Hypothalamus (tissue), 51 donors: ENCODE data around the gene RPS2.

Source experiments
- DNase-seq, 51 donors: peaks; one replicate each; lab custom pipeline; 2025; lab: John Stamatoyannopoulos, UW

The RPS2 gene

DNA sequence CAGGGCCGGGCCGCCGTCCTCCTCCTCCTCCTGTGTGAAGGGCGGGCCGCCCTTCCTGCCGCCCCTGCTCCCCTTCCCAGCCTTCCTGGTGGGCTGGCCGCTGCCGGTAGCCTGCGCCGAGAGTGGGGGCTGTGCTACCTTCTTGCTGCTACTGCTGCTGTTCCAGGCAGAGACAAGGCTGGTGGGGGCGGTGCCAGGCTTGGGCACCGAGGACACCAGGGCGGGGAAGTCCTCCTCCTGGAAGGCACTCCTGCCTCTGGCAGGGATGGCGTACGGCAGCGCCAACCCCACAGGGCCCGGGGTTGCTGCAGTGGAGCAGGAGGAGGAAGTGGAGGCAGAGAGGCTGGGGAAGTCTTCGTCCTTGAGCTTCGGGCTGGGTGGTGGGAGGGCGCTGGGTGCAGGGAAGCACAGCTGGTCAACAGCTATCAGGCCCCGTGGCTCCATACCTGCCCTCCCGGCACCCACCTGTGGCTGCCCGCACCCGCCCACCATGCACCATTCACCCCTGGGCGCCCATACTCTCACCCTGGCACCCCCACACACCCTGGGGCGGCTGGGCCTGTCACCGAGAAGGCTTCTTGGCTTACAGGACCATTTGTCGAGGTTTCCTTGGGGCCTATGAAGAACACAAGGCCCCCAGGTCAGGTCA lies 35.4 kb upstream of the RPS2 start:
- DNase-seq = no peak

DNA sequence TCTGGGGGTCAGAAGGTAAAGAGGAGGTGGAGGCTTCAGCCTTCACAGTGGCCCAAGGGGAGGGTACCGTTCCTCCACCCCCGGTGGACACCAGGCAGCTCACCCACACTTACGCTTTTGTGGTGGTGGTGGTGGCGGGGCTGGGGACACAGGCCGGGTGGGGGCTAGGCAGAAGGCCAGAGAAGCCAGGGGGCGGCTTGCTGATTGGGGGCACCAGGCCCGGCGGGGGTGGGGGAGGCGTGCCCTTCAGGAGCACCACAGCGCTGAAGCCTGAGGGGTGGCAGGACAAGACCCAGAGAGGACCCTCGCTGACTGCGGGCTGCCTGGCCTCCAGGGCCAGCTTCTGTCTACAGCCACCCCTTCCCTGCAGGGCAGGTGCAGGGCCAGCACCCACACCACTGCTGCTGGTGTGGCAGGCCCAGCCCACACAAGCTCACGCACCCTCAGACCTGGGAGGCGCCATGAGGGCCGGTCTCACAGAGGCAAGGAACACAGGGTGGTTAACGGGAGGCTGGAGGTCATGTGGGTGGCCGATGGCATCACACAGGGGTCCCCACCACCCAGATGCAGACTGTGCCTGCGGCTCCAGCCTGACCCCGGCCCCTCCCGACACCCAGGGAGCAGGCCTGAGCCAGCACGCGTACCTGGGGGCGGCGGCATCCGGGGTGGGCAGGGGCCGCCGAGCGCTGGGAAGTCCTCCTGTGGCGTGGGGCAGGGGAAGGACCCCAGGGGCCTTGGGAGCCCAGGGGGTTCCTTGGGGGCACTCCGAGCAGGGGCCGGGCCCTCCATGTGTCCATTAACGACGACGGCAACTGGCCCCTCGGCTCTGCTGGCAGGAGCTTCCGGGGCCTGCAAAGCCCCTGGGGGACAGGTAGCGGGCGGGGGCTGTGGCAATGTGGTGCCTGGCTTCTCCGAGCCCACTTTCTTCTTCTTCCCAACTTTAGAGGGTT lies 34.5 kb upstream of the RPS2 start:
- no peak for DNase-seq

DNA sequence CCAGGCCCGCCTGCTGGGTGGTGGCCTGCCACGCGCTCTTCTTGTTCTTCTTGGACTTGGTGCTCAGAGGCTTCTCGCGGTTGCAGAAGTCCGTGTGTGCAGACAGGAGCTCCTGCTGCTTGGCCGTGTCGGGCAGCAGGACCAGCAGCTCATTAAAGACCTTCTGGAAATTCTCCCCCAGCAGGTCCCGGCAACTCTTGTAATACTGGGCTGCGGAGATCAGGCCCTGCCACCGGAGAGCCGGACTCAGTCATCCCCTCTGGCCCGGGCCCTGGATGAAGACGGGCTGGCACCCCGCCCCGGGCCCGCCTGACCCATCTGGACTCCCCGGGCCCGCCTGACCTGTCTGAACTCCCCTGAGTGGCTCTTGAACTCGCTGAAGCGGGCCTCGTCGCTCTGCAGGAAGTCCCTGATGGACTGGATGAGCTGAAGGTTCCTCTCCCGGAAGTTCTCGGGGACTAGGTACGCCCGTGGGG lies 33.8 kb upstream of the RPS2 start:
- DNase-seq = no peak

DNA sequence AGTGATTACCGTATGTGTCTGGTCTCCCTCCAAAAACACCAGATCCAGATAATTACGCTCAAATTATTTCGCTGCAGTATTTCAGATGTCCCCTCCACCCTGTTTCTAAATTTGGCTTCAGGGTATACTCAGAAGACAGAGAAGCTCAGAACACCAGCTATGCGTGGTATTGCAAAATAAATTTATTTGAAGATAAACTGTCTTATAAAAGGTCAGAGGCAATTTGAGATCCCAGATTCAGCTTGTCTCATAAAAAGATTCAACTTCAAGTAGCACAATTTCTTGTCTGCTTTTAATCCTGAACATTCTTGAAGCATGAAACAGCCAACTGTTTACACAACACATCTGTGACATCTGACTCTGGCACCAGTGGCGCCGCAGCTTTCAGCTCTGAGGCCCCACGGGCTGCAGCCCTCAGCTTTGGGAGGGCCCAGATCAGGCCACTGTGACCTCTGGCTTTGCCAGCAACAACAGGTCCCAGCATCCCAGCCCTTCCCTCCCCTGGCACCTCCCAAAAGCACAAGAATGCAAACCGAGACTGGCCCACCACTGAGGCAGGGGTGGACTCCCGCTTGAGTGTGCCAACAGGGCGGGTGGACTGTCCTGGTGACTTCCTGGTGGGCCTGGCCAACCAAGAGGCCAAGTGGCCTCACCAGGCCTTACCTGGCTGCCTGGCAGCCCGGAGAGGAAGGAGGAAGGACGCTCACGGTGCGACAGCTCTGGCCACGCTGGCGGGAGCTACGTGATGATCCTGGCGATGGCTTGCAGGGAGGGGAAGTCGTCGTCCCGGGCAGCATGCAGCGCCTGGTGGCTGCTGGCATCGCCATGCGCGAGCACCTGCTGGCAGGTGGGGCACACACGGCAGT lies 33.1 kb upstream of the RPS2 start:
- DNase-seq = no peak

DNA sequence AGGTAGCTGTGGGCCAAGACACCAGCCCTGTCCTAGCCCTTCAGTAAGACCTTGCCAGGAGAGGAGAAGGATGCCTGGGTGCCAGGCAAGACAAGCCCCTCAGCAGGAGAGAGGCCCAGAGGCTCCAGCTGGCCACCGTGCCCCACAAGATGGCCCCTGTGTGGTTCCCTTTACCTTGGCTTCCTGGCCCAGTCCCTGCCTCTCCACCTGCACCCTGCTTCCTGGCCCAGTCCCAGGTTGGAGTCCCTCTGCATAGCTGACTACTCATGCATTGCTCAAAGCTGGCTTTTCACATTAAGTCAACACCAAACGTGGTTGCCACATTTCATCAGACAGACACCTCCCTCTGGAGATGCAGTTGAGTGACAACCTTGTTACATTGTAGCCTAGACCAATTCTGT lies 29.1 kb upstream of the RPS2 start:
- DNase-seq = no peak

DNA sequence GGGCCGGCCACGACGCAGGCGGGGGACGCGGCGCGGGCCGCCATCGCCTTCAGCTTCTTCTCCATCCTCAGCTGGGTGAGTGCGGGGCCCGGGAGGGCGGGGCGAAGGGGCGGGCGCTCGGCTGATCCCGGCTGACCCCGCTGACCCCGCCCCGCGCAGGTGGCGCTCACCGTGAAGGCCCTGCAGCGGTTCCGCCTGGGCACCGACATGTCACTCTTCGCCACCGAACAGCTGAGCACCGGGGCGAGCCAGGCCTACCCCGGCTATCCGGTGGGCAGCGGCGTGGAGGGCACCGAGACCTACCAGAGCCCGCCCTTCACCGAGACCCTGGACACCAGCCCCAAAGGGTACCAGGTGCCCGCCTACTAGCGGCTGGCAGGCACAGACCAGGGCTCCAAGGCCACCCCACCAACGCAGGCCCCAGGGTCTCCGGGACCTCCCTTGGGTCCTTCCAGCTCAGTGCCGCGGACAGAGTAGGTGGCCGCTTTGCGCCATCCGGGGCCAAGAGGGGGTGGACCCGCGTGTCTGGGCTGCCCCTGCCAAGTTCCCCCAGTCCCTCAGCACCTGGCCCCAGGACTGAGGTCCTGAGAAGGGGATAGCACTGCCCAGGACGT lies 28.2 kb upstream of the RPS2 start:
- DNase-seq = no peak

DNA sequence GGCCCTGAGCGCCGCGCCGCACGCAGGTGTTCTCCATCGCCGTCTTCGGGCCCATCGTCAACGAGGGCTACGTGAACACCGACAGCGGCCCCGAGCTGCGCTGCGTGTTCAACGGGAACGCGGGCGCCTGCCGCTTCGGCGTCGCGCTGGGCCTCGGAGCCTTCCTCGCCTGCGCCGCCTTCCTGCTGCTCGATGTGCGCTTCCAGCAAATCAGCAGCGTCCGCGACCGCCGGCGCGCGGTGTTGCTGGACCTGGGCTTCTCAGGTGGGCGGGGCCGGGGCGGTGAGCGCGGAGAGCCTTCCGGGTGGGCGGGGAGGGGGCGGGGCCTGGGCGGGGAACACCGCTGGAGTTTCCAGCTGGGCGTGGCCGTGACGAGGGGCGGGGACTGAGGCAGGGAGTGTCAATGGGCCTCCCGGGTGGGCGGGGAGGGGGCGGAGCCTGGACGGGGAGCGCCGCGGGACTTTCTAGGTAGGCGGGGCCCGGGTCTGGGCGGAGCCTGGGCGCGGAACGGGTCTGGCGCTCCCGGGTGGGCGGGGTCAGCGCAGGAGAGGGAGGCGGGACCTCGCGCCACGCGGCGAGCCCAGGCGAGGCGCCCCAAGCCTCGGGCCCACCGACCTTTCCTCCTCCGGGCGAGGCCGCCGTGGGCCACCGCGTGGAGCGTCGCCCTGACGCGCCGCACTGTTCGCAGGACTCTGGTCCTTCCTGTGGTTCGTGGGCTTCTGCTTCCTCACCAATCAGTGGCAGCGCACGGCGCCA lies 27.5 kb upstream of the RPS2 start:
- peak in 50 of 51 donors; percentile 18 to 92 (median 80) for DNase-seq

DNA sequence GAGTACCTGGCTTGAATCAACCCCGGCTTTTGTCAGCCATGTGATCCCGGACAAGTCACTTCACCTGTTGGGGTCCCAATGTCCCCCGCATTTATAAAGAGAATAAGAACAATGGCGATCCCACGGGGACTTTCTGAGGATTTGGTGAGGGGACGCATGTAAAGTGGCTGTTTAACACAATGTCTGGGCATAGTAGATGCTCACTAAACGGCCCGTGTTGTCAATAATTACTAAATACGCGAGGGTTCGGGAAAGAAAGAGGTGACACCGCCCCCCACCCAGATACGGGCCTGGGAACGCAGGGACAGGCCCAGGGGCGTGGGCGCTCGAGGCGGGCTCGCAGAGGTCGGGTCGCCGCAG lies 26.9 kb upstream of the RPS2 start:
- no peak for DNase-seq

DNA sequence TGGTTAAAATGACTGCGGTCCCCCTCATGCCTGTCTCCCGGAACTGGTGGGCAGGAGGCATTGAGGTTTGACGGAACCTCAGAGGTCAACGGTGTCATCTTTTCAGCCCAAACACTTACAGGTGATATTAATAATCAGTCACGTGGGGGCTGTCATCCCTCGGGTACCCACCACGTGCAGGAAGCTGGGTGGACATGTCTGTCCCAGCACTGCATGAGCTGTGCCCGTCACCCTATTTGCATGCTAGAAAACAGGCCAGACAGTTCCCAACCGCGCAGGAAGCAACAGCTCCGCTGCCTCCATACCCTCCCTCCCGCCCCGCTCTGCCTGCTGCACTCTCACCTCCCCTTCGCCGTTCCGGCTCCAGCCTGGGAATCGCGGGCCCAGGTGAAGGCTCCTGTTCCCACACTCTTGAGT lies 26.5 kb upstream of the RPS2 start:
- DNase-seq = peak in 1 of 51 donors; percentile 13

DNA sequence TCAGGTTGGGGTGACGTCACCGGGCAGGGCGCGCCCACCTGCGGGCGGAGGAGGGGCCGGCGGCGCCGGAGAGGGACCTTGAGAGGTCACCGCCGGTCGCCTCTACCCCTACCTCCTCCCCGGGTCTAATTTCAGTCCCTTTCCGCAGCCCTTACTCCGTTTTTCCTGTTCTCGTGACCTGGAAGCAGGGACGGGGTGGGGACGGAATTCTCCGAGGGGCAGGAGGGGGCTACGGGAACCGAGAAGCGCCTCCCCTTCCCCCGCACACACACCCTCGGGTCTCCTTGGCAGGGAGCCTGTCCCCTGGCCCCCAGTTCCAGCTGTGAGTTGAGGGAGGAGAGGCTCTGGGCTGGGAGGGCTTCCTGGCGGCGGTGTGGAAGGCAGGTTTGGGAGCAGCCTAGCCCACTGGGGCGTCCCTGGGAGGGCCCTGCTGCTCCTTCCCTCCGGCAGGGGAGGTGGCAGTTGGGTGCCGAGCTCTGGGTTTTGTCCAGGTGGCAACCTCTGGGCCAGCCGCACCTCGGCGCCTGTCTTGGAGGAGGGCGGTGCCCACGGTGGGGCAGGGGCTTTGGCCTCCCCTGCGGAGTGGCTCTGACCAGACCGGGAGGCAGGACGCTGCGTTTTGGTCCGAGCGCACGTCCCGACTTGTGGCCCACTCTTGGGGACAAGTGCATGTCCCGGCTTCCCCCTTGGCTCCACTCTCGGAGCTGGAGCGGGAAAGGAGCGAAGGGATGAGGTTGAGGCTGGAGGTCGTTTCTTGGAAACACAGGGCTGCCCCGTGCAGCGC lies 25.9 kb upstream of the RPS2 start:
- peak in 1 of 51 donors; percentile 23 for DNase-seq

DNA sequence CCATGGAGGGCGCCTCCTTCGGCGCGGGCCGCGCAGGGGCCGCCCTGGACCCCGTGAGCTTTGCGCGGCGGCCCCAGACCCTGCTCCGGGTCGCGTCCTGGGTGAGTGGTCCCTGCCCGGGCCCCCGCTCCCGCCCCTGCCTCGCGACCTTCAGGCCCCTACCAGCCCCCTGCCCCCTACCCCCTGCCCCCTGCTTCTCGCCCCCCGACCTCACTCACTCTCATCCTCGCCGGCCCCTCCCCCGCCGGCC lies 25.4 kb upstream of the RPS2 start:
- DNase-seq = no peak

DNA sequence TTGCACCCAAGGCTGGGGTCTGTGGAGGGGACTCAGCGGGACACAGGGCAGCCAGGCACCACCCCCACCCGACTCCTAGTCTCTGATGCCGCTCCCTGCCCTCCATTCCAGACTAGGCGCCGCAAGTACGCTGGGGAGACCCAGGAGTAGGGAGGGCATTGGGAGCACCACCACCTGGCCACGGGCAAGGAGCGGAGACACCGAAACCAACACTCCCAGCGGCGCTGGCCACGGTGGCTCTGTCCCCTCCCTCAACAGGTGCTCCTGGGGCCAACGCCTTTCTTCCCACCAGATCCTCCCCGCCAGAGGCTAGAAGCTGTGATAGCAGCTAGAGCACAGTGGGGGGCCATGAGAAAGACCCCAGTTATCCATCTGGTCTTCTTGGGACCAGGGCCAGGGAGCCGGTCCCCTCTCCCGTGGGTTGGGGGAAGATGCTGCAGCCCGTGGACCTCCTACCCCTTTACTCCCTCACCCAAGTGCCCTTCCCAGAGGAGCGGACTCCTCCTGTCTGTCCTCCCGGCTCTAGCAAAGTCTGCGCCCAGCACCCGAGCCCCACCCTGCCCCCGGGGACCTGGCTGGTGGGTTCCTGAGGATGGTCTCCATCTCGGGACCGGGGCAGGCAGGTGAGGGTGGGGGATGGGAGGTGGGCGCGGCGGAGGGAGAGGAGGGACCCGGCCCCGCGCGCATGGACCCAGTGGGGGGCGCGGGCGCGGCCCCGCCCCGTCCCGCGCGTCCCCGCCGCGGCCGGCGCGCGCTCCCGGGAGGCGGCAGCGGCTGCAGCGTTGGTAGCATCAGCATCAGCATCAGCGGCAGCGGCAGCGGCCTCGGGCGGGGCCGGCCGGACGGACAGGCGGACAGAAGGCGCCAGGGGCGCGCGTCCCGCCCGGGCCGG lies 24.8 kb upstream of the RPS2 start, which contains the start of gene SYNGR3:
SYNGR3 (plus strand) TSS at position 762 of the 892 bp plus-strand sequence. CDS start 133 bp downstream, outside the sequence.
- no peak for DNase-seq

DNA sequence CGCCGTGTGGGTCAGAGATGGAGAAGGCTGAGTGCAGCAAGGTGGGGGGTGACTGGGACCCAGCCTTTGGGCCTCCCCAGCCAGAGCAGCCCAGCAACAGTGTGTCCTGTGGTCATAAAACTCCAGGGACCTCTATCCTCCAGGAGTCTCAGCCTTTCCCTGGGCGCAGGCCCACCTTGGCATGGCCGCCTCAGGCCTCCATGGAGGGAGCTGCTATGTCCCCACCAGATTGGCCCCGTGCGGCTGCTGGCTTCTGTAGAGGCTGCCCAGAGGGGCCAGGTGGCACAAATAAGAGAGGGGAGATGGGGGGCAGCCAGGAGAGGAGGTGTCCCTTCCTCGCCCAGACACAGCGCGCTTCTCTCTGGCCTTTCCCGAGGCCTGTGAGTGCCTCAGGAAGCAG lies 22.6 kb upstream of the RPS2 start:
- no peak for DNase-seq

DNA sequence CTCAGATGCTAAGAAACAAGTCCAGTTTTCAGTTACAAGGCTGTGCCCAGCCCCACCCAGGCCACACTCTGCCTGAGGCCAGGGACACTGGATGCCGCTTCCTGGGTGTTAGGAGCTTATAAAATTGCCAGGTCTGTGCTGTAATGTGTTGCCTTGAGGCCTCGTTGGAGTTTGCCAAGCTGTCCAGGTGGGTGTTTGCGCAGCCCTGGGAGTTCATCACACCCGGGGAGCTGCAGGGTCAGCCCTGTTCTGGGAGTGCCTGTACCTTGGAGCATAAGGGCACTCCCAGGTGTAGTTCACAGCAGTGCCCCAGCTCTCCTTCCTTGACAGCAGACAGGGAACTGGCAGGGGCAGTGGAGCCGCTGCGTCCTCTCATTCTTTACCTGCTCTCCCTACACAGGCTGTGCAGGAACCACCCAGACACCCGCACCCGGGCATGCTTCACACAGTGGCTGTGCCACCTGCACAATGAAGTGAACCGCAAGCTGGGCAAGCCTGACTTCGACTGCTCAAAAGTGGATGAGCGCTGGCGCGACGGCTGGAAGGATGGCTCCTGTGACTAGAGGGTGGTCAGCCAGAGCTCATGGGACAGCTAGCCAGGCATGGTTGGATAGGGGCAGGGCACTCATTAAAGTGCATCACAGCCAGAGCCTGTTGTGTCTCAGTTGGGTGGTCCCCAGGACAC lies 21.0 kb upstream of the RPS2 start:
- DNase-seq = no peak

DNA sequence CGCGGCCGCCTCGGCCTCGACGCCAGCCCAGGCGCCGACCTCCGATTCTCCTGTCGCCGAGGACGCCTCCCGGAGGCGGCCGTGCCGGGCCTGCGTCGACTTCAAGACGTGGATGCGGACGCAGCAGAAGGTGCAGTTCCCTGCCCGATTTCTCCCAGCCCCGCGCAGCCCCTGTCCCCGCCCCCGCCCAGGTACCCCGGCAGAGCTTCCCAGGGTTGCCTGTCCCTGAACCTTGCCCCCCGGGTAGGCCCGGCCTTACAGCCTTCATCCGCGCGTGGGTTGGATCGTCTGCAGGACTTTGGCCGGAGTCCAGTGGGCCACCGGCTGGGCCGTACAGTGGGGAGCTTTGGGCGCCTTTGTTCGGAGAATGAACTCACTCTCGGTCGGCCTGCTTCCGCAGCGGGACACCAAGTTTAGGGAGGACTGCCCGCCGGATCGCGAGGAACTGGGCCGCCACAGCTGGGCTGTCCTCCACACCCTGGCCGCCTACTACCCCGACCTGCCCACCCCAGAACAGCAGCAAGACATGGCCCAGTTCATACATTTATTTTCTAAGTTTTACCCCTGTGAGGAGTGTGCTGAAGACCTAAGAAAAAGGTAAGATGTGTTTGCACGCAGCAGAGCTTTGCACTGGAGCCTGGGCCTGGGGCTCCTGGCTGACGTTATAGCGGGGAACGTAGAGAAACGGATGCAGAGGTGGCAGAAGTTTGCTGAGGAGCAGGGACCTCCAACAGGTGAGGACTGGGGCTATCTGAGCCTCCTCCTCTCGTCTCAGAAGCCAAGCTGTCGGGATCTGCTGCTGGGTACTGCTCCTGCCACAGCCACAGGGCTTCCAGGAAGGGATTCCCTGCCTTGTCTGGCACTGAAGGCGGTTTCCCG lies 20.0 kb upstream of the RPS2 start:
- peak in 9 of 51 donors; percentile 29 to 56 (median 47) for DNase-seq

DNA sequence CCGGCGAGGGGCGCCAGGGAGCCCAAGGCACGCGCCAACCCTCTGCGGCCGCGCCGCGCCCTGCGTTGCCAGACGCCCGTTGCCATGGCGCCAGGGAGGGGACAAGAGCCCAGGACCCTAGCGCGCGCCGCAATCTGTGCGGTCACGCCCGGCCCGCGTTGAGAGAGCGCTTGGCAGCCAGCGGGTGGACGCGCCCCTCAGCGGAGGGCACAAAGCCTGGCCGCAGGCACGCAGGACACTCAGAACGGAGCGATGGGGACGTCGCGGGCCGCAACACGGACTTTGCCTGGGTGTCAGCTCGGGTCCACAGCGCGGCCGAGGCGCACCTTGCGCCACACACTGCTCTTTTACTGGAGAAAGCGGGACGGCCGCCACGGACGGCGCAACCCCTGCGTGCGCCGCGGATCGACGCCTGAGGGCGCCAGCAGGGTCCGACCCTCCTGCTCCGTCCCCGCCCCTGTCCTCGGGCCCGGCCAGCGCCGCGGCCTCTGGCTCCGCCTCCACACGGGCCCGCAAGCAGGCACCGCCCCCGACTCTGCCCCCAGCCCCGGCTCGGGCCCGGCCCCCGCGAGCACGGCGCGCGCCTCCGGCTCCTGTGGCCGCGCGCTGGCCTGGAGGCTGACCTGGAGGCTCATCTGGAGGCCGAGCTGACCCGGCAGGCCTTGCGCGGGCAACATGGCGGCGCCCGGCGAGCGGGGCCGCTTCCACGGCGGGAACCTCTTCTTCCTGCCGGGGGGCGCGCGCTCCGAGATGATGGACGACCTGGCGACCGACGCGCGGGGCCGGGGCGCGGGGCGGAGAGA lies 19.1 kb upstream of the RPS2 start, which contains the start of gene GFER:
GFER (plus strand) TSS at position 650 of the 803 bp plus-strand sequence; CDS start at position 676, 26 bp downstream.
- DNase-seq = peak in 50 of 51 donors; percentile 35 to 92 (median 80)
